Lung microvascular endothelial cell (primary cell): Measurements from ENCODE around the gene TMEM178B. TPM values are rescaled to one million over a fixed set of nuclear protein-coding genes. Genes with fewer than 3 reads are reported as not detected.

Source experiments
- DNase-seq, 2 donors: peaks; one replicate each; pipeline versions ENCODE4 v3.0.0 to v3.0.0-alpha.2; 2010; ENCODE audit warnings: low read depth in 2 of 2
- total RNA-seq: library from RNA; depleted of rRNA; stranded (reverse); fragments of >200 nt; gene quantifications from 2 replicates; pipeline ENCODE4 v1.2.1, GENCODE V29; 2014

Gene TMEM178B
- total RNA-seq, 1 donor from 2014 or later = under 0.01 TPM

- no peak for DNase-seq
Observed at GRCh38 chr7:141349804-141350203, 275.9 kb downstream of the TMEM178B start.

- DNase-seq = no peak
Observed at GRCh38 chr7:141351175-141351574, 277.3 kb downstream of the TMEM178B start.

- DNase-seq = no peak
Observed at GRCh38 chr7:141352955-141353354, 279.1 kb downstream of the TMEM178B start.

GRCh38 chr7:141354251-141354650 is 280.4 kb downstream of the TMEM178B start:
- peak; percentile 64 to 87 for DNase-seq

- DNase-seq = peak; percentile 73 to 84
Observed at GRCh38 chr7:141355032-141355431, 281.2 kb downstream of the TMEM178B start.

GRCh38 chr7:141356161-141356560 is 282.3 kb downstream of the TMEM178B start:
- peak; percentile 86 to 89 for DNase-seq

- no peak for DNase-seq
Observed at GRCh38 chr7:141358386-141358785, 284.5 kb downstream of the TMEM178B start.

- DNase-seq = no peak
Observed at GRCh38 chr7:141359262-141359661, 285.4 kb downstream of the TMEM178B start.

GRCh38 chr7:141359740-141360415 is 286.0 kb downstream of the TMEM178B start:
- DNase-seq = peak in 1 of 2 donors; percentile 36

- DNase-seq = peak; percentile 3 to 52
Observed at GRCh38 chr7:141360416-141360760, 286.5 kb downstream of the TMEM178B start.

- no peak for DNase-seq
Observed at GRCh38 chr7:141360803-141361202, 286.9 kb downstream of the TMEM178B start.

- no peak for DNase-seq
Observed at GRCh38 chr7:141361479-141361878, 287.6 kb downstream of the TMEM178B start.

GRCh38 chr7:141361960-141362359 is 288.1 kb downstream of the TMEM178B start:
- DNase-seq = no peak

GRCh38 chr7:141362580-141363435 is 288.9 kb downstream of the TMEM178B start:
- peak; percentile 76 to 77 for DNase-seq

- no peak for DNase-seq
Observed at GRCh38 chr7:141363748-141364147, 289.9 kb downstream of the TMEM178B start.

- DNase-seq = peak; percentile 44 to 83
Observed at GRCh38 chr7:141366091-141366621, 292.3 kb downstream of the TMEM178B start.

GRCh38 chr7:141369422-141369821 is 295.6 kb downstream of the TMEM178B start:
- DNase-seq = peak in 1 of 2 donors; percentile 49

- DNase-seq = no peak
Observed at GRCh38 chr7:141370178-141370577, 296.3 kb downstream of the TMEM178B start.

GRCh38 chr7:141370650-141371049 is 296.8 kb downstream of the TMEM178B start:
- no peak for DNase-seq

- no peak for DNase-seq
Observed at GRCh38 chr7:141374425-141374824, 300.6 kb downstream of the TMEM178B start.

- no peak for DNase-seq
Observed at GRCh38 chr7:141375442-141375841, 301.6 kb downstream of the TMEM178B start.

- no peak for DNase-seq
Observed at GRCh38 chr7:141377906-141378305, 304.0 kb downstream of the TMEM178B start.

- no peak for DNase-seq
Observed at GRCh38 chr7:141378405-141378804, 304.5 kb downstream of the TMEM178B start.
